A549 treated with RU486 at 1 μM for 4 hours (cell line): ENCODE data around the gene RPRD1B. TPM values are rescaled to one million over a fixed set of nuclear protein-coding genes. Genes with fewer than 3 reads are reported as not detected.

Experiments used
- total RNA-seq: library from RNA; stranded (reverse); fragments of 200-300 nt; extraction: Qiagen RNA extraction; gene quantifications from 5 replicates; pipeline ENCODE4 v1.2.3, GENCODE V29; 2022; ENCODE audit warnings: low read depth

The RPRD1B gene
- total RNA-seq: 21.4 to 28.1 TPM (median 26.2 TPM) in 5 replicates

GRCh38 chr20:38033330-38034107 is at the start of gene RPRD1B, which contains the start of gene TTI1:
TSS of gene RPRD1B (plus strand) at chr20:38033746. CDS start at chr20:38033948, 202 bp downstream.
TSS of gene TTI1 (minus strand) at chr20:38033456. CDS start at chr20:38013816, 19,640 bp downstream.

Other genes starting within 250 kb of the RPRD1B start
- 6.1 to 10.0 TPM (median 7.4 TPM) in 5 replicates for gene VSTM2L, start 130.6 kb upstream of the RPRD1B start, total RNA-seq
- 17.9 to 22.5 TPM (median 21.2 TPM) in 5 replicates for gene TTI1, start 290 bp upstream of the RPRD1B start, total RNA-seq
- gene TGM2, start 131.5 kb downstream of the RPRD1B start, total RNA-seq: 292 to 467 TPM (median 378 TPM) in 5 replicates
- 0.11 to 0.21 TPM (median 0.15 TPM) in 4 of 5 replicates, not detected in the other for gene KIAA1755, start 227.0 kb downstream of the RPRD1B start, total RNA-seq